T-helper 2 cell treated with Interferon-gamma antibody and Interleukin-4, amounts not matched to agents 100 ng/mL and 5 ng/mL, for 36 hours (primary cell): ENCODE data around the gene XYLT1. TPM values are rescaled to one million over a fixed set of nuclear protein-coding genes. Genes with fewer than 3 reads are reported as not detected.
"Not testable (repeated sequence)": the region's sequence is repeated elsewhere in the genome, so short reads cannot be mapped to it uniquely, and the experiment has no call there.

ENCODE experiments used
- intact Hi-C: fragments of 100-400 bp; cut with micrococcal nuclease; formaldehyde crosslinking; loops from one replicate; pipeline ENCODE4 v1.15.1; 2023
- total RNA-seq: library from RNA; stranded (reverse); gene quantifications from 2 replicates; pipeline ENCODE4 v1.2.3, GENCODE V29; 2022

Gene XYLT1
- total RNA-seq, 1 donor from 2014 or later, result 47.7 TPM

DNA sequence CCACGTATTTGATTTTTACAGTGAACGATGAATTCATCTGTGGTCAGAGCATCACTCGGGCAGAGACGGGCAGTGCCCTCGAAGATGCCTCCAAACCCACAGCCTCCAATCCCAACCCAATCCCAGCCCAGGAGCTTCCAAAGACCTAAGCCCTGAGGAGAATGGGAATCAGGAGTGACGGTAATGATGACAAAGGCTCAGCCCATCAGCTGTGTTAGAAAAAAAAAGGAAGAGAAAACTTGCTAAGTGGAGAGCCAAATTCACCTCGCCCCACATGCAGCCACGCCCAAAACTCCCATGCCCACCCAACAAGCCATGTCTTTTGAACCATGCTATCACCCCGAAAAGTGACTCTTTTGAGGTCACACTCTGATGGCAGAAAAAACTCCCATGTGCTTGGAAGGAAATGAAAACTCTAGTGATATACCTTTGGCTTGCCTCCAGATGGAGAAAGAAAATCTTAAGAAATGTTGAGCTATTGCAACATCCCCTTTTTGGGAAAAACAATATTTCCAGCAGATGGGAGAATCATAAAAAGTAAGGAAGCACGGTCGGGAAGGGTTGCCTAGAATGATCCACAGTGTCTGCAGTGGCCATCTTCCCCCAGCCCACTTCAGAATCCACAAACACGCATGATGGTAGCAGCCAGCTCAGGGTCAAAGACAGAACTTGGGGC is 37.7 kb downstream of the XYLT1 start:
- intact Hi-C loops, result no loop called here

DNA sequence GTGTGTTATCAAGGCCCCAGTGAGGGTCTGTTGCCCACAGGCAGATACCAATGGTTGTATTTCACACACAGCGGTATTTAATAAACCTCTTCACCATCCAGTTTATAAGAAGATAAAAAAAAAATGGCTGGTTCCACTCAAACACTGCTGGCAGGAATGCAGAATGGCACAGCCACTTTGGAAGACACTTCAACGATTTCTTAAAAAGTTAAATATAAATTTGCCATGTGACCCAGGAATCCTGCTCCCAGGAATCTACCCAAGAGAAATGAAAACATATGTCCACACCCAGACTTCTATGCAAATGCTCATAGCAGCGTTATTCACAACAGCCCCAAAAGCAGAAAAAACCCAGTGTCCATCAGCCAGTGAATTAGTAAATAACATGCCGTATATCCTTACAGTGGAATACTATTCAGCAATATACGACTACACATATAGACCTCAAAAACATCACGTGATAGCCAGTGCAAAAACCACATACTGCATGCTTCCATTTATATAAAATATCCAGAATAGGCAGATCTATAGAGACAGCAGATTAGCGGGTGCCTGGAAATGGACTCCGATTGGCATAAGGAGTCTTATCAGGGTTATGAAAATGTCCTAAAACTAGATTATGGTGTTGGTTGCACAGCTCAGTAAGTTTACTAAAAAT is 38.7 kb downstream of the XYLT1 start:
- intact Hi-C loops, result no loop called here

DNA sequence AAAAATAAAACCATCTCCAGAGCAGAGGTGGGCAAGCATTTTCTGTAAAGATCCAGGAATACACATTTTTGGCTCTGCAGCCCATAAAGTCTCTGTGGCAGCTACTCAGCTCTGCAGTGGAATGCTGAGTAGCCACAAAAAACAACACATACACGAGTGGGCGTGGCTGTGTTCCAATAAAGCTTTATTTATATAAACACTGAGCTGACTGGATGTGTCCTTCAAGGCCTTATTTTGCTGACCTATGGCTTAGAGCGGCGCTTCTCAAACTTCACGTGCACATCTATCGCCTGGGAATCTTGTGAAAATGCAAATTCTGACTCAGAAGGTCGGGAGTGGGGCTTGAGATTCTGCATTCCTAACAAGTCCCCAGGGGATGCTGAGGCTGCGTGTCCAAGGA is 39.7 kb downstream of the XYLT1 start:
- intact Hi-C loops, result no loop called here

DNA sequence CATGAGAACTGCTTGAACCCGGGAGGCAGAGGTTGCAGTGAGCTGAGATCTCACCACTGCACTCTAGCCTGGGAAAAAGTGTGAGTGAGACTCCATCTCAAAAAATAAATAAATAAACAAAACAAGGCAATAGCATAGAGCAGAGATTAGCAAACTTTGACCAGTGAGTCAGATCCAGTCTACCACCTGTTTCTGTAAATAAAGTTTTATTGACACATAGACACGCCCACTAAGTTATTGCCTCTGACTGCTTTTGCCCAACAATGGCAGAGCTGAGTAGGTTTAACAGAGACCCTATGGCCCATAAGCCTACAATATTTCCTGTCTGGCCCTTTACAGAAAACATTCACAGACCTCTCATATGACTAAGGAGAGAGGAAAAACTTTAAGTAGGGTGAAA is 44.3 kb downstream of the XYLT1 start:
- intact Hi-C loops, result no loop called here

DNA sequence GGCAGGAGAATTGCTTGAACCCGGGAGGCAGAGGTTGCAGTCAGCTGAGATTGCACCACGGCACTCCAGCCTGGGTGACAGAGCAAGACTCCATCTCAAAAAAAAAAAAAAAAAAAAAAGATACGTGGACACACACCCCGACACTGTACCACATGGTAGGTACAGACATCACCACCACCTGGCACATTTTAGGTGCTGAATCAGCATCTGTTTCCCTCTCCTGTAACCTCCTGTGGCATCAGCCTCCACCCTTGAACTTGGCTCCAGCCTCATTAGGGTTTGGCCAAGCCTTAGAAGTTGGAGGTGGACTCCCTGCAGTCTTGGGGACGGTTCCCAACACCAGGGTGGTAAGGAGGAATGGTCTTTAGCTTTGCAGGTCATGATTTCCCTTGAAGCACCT is 46.0 kb downstream of the XYLT1 start:
- intact Hi-C loops, result no loop called here

DNA sequence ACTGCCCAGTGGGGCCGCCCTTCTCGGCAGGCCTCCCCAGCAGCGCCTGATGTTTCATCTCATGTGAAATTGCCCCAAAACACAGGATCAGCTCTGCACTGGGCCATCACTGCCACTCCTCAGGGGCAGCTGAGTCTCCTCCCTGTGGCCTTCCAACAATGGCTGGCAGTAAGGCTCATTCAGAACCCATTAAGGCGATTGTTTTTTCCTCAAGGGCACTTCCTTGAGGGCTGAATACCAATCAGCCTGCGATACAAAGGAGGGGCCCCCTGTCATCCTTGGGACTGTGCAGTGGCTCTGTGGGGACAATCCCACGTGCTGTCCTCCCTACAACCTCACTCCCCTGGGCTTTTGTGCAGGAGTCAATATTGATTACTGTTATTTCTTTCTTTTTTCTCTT is 47.5 kb downstream of the XYLT1 start:
- intact Hi-C loops, result no loop called here

DNA sequence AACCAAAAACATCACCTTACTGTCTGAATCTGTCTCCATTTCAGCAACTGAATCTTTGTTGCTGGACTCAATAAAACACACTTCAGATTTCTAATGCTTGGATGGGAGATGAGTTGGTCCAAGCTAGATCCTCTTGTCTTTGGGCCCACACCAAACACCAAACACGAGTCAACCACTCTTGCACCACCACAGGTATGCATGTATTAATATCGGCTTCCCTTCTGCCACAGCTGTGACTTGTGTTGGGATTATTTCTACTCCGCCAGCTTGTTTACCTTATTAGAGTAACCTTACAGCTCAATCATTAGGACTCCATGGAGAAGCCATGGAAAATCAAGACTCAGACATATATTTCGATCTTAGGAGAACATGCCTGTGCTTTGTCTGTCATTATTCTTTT is 49.9 kb downstream of the XYLT1 start:
- intact Hi-C loops, result no loop called here

DNA sequence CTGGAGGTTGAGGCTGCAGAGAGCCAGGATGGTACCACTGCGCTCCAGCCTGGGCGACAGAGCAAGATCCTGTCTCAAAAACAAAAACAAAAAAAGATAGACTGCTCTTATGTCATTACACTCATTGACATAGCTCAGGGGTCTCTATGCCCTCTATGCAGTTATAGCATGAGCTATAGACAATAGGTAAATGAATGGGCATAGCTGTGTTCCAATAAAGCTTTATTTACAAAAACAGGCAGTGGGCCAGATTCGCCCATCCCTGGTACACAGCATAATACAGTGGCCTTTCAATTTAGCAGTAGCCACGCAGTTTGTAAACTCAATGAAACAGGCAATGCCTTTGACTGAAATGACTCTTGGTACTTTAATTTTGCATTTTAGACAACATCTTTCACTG is 51.5 kb downstream of the XYLT1 start:
- intact Hi-C loops, result loop anchor here (5.0 kb wide), 1 partner anchor 52 kb away; no protein-coding TSS in a partner anchor

DNA sequence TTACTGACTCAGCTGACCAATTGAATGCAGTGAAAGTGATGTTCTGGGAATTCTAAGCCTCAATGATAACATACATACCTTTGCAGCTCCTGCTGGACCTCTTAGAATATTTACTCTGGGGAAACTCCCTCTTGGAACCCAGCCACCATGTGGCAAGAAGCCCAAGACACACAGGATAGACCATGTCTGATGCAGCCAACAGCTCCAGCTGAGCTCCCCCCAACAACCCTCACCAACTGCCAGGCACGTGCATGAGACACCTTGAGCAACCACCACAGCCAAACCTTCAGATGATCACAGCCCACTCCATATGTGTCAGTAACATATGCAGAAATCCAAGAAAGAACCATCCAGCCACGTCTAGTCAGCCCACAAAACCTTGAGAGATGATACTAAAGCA is 53.0 kb downstream of the XYLT1 start:
- intact Hi-C loops, result loop anchor here (2.0 to 5.0 kb wide), 2 partner anchors 50 to 75 kb away; no protein-coding TSS in a partner anchor

DNA sequence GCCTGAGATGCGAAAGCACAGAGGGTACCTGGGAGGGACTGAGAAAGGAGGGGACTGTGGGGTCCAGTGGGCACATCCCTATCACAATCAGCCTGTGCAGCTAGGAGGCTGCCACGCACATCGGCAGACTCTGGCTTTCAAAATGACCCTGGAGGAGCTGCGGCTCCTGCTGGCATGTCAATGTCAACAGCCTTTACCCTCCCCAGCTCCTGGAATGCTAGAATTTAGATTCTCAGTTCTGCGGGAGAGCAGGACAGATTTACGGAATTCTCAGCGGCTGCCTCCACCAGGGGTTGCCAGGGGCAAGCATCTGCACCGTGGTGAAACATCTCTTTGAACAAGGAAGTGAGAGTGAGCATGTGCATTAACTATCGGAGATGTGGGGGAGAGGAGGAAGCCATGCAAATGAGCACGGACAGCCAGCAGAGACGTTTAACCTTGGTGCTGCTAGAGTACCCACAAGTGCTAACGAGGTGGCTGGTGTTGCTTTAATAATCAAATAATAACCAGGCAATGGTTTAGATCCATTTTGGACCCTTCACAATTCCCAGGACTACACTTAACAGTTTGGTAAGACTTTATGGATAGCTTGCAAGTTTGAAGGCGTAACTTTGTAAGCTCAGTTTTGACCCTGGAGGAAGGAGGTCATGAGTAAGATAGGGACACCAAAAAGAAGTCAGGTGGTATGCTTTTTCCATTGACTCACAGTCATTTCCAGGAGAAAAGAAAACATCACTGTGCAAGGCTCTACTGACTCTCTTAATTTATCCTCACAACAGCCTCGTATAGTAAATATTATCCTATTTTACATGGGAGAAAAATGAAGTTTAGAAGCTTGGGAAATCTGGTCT is 54.1 kb downstream of the XYLT1 start:
- intact Hi-C loops, result loop anchor here (1.0 to 5.0 kb wide), 3 partner anchors 49 to 74 kb away; no protein-coding TSS in a partner anchor

DNA sequence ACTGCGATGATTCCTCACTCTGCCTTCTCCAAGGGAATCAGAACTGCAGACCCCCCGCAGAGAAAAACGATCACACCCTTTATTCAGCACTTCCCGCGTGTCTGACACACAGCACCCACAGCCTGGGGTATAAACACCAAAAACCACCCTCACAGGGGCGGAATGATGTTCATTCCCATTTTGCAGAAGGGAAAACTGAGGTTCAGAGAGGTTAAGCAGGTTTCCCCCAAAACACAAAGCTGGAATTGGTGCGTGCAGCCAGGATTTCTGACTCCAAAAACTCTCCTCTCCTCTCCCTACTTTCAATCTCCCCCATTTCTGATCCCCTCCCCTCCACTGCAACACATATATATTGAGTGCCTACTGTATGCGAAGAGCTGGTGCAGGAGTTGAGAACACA is 55.8 kb downstream of the XYLT1 start:
- intact Hi-C loops, result loop anchor here (5.0 kb wide), 1 partner anchor 48 kb away; no protein-coding TSS in a partner anchor

DNA sequence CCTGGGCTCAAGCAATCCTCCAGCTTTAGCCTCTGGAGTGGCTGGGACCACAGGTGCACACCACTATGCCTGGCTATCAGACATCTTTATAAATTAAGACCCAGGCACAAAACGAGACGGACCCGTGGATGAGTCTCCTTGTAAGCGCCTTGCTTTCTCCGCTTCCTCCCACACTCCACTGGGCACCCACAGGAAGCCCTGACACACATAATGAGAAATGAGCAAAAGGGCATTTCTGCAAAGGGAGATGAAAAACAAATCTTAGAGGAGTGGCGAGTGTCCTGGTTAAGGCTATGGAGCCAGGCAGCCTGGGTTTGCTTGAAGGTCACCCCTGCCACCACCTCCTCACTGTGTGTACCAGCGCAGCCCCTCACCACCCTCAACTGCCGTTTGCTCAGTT is 56.3 kb downstream of the XYLT1 start:
- intact Hi-C loops, result no loop called here

DNA sequence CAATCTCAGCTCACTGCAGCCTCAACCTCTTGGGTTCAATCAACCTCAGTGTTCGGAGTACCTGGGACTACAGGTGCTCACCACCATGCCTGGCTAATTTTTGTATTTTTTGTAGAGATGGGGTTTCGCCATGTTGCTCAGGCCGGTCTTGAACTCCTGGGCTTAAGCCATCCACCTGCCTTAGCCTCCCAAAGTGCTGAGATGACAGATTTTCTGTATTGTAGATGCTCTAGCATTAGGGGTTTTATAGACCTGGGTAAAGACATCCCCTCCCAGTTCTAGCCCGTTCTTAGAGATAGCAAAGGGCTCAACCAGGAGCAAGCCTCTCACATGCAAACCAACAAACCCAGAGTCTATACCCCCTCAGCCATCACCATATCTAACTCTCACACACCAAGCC is 57.3 kb downstream of the XYLT1 start:
- intact Hi-C loops, result no loop called here

DNA sequence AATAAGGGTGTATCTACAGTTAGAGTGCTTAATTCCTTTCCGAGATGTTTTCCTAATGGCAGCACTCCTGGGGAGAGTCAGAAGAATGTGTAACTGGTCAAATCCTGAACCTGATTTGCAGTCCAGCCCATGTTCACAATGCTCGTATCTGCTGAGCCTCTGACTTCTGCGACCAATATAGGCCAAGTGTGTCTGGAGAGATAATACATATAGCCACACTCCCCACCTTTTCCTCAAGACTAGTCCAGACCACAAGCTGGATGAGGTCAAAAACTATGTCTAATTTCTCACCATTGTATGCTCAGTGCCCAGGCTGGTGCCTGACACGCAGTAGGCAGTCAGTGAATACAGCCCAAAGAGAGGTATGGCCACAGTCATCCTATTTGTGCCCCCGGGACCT is 58.0 kb downstream of the XYLT1 start:
- intact Hi-C loops, result no loop called here

DNA sequence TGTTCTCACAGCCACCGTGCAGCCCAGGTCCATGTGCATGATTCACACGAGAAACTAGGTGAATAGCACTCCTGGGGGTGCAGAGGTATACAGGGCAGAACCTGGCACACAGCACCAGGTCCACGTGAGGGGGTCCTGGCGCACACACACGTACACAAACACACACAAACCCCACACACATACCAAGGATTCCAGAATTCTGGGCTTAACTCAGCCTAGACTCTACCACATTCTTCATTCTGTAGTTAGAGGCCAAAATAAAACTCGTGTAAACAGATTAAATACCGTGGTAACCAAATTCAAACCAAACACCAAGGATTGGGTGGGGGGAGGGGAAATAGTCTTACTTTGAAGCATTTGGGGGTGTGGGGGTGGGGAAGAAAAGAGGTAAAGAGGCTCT is 58.5 kb downstream of the XYLT1 start:
- intact Hi-C loops, result no loop called here

DNA sequence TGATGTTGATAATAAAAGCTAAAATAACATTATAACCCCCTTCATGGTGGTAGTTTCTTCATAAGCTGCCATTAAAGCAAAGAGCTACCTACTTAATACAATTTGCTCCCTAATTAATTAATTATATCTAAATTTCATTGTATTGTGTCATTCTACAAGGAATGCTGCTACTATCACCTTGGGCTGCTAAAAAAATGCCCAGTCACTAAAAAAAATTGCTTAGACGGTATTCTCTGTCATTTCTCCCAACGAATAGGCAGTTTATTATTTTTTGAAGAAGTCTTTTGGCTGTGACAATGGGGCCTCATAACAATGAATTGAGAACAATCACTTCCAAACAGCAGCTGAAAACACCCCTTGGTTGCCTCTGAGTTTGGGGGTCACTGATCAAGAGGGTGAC is 59.5 kb downstream of the XYLT1 start:
- intact Hi-C loops, result no loop called here

DNA sequence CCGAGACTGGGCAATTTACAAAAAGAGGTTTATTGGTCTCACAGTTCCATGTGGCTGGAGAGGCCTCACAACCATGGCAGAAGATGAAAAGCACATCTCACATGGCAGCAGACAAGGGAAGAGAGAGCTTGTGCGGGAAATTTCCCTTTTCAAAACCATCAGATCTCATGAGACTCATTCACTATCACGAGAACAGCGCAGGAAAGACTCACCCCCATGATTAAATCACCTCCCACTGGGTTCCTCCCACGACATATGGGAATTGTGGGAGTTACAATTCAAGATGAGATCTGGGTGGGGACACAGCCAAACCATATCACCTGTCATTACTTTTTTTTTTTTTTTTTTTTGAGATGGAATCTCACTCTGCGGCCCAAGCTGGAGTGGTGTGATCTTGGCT is 60.4 kb downstream of the XYLT1 start:
- intact Hi-C loops, result not testable (repeated sequence)

DNA sequence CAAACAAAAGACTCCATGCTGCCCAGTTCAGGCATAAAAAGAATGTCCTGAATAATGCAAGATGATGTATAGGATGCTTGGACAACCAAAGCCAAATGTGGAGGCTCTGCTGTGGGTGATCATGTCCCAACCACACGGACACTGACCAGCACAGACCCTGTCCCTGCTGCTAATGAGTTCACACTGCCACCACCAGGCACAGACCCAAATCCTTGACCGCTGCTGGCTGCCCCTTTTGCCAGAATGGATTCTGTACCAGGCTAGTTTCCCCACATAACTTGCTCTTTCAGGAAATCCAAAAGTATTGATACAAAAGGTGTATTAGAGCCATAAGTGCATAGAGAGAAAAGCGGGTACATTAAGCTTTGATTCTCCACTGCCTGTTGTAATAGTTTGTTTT is 60.9 kb downstream of the XYLT1 start:
- intact Hi-C loops, result no loop called here

DNA sequence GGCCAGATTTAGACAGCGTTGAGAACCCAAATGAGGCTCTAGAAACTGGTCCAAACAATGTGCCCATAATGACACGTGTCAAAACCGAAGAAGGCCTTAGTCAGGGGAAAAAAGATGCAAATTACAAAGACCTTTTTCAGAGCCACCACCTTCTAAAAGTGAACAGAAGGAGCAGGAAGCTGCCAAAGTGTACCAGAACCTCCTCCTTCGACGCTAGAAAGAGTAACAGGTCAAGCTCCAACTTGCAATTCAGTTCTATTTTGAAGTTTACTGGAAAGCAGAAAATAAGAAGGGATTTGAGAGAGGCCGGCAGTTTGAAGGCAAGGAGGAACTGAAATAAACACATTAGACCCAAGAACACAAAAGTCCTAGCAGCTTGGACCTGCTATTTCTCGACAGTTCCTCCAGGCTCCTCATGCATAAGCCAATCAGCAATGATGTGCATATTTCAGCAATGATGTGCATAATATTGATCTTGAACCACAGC is 61.8 kb downstream of the XYLT1 start:
- intact Hi-C loops, result no loop called here

DNA sequence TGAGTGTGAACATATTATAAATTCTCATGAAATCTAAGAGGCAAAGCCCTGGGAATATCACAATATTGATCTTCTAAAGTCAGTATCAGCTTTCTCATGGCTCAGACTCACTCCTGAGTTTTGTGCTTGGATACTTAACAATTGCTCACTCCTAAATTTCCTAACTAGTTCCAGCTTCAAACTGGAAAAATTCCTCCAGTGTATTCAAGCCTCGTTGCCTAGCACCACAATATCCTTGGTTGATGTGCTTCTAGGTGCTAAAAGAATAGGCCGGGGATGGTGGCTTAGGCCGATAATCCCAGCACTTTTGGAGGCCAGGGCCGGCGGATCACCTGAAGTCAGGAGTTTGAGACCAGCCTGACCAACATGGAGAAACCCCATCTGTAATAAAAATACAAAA is 62.5 kb downstream of the XYLT1 start:
- intact Hi-C loops, result no loop called here

DNA sequence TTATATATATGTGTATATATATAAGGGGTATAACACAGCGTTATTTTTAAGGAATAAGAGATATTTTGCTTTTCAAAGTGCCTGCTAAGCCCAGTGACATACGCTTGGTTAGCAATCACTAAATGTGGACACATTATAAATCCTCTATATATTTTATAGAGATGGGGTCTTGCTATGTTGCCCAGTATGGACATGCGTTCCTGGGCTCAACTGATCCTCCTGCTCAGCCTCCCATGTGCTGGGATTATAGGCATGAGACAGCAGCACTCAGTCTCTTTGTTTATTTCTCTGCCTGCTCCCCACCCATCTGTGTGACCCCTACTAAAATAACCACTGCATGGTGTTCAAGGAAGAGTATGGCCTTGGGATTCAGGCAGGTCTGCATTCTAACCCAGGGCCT is 63.4 kb downstream of the XYLT1 start:
- intact Hi-C loops, result no loop called here
